H9 (cell line): ENCODE results near the gene SCUBE2. TPM values are rescaled to one million over a fixed set of nuclear protein-coding genes. Genes with fewer than 3 reads are reported as not detected.

Experiments used
- DNase-seq: peaks from one replicate; pipeline ENCODE4 v3.0.0-alpha.2; 2017
- H2AFZ ChIP-seq: one replicate; pipeline ENCODE4 v1.6.1; 2013; ENCODE audit warnings: mild to moderate bottlenecking, low read length, control low read depth, moderate library complexity
- H2AK5ac ChIP-seq: 2 replicates; pipeline ENCODE4 v1.6.1; 2013; ENCODE audit warnings: low read length, control low read depth, mixed read lengths; ENCODE audit not compliant: insufficient read length
- H2BK120ac ChIP-seq: one replicate; pipeline ENCODE4 v1.6.1; 2013; ENCODE audit warnings: low read depth, mild to moderate bottlenecking, low read length, control low read depth, inconsistent platforms; ENCODE audit not compliant: poor library complexity, severe bottlenecking
- H2BK12ac ChIP-seq: 2 replicates; pipeline ENCODE4 v1.6.1; 2013; ENCODE audit warnings: low read length, control low read depth, mixed read lengths, low read depth; ENCODE audit not compliant: insufficient read length
- H2BK15ac ChIP-seq: 2 replicates; pipeline ENCODE4 v1.6.1; 2013; ENCODE audit warnings: low read depth, low read length, control low read depth
- H2BK20ac ChIP-seq: one replicate; pipeline ENCODE4 v1.6.1; 2013; ENCODE audit warnings: low read depth, mild to moderate bottlenecking, low read length, control low read depth, inconsistent platforms; ENCODE audit not compliant: poor library complexity, severe bottlenecking
- H2BK5ac ChIP-seq: 2 replicates; pipeline ENCODE4 v1.6.1; 2013; ENCODE audit warnings: low read length, control low read depth, mixed read lengths; ENCODE audit not compliant: insufficient read length
- H3K14ac ChIP-seq: 2 replicates; pipeline ENCODE4 v1.6.1; 2013; ENCODE audit warnings: low read length, control low read depth; ENCODE audit not compliant: insufficient read depth
- H3K18ac ChIP-seq: 2 replicates; pipeline ENCODE4 v1.6.1; 2013; ENCODE audit warnings: low read depth, mild to moderate bottlenecking, mixed read lengths, low read length, control low read depth; ENCODE audit not compliant: insufficient read length
- H3K23ac ChIP-seq: 2 replicates; pipeline ENCODE4 v1.6.1; 2013; ENCODE audit warnings: low read length, control low read depth, mixed read lengths, low read depth; ENCODE audit not compliant: insufficient read length
- H3K23me2 ChIP-seq: 2 replicates; pipeline ENCODE4 v1.6.1; 2013; ENCODE audit warnings: low read depth, mild to moderate bottlenecking, mixed read lengths, low read length, control low read depth; ENCODE audit not compliant: insufficient read length, poor library complexity, severe bottlenecking
- H3K27ac ChIP-seq: 2 replicates; pipeline ENCODE4 v1.5.1; 2013; ENCODE audit warnings: low read length, control low read depth, mixed read lengths, low read depth; ENCODE audit not compliant: insufficient read length
- H3K27me3 ChIP-seq: 2 replicates; pipeline ENCODE4 v1.6.1; 2013; ENCODE audit warnings: low read length, control low read depth, inconsistent platforms; ENCODE audit not compliant: insufficient read depth
- H3K4ac ChIP-seq: 2 replicates; pipeline ENCODE4 v1.6.1; 2013; ENCODE audit warnings: low read depth, mild to moderate bottlenecking, control low read depth, inconsistent platforms, low read length, moderate library complexity
- H3K4me1 ChIP-seq: 2 replicates; pipeline ENCODE4 v1.6.1; 2013; ENCODE audit warnings: low read length, control low read depth, inconsistent platforms; ENCODE audit not compliant: insufficient read depth
- H3K4me2 ChIP-seq: 2 replicates; pipeline ENCODE4 v1.6.1; 2013; ENCODE audit warnings: low read length, control low read depth, mixed read lengths; ENCODE audit not compliant: insufficient read length, insufficient read depth
- H3K56ac ChIP-seq: 2 replicates; pipeline ENCODE4 v1.6.1; 2013; ENCODE audit warnings: low read depth, mild to moderate bottlenecking, mixed read lengths, low read length, control low read depth; ENCODE audit not compliant: insufficient read length
- H3K79me1 ChIP-seq: 2 replicates; pipeline ENCODE4 v1.6.1; 2013; ENCODE audit warnings: low read depth, mild to moderate bottlenecking, moderate library complexity, low read length, control low read depth, inconsistent platforms; ENCODE audit not compliant: insufficient read depth, poor library complexity, severe bottlenecking
- H3K79me2 ChIP-seq: 2 replicates; pipeline ENCODE4 v1.6.1; 2013; ENCODE audit warnings: low read length, control low read depth, inconsistent platforms; ENCODE audit not compliant: insufficient read depth
- H3K9ac ChIP-seq: 2 replicates; pipeline ENCODE4 v1.6.1; 2013; ENCODE audit warnings: low read length, control low read depth, mixed read lengths; ENCODE audit not compliant: insufficient read length; ENCODE audit errors: extremely low read depth
- H3K9me3 ChIP-seq: one replicate; pipeline ENCODE4 v1.6.1; 2013; ENCODE audit warnings: low read depth, low read length, inconsistent platforms; ENCODE audit not compliant: control insufficient read depth
- H3T11ph ChIP-seq: one replicate; pipeline ENCODE4 v1.6.1; 2013; ENCODE audit warnings: mild to moderate bottlenecking, low read length, control low read depth, inconsistent platforms
- H4K20me1 ChIP-seq: one replicate; pipeline ENCODE4 v1.6.1; 2013; ENCODE audit not compliant: control insufficient read depth, insufficient read length, insufficient read depth
- H4K5ac ChIP-seq: 2 replicates; pipeline ENCODE4 v1.6.1; 2013; ENCODE audit warnings: low read depth, mild to moderate bottlenecking, mixed read lengths, low read length, control low read depth; ENCODE audit not compliant: insufficient read length
- H4K8ac ChIP-seq: replicated peaks from 2 replicates; pipeline ENCODE4 v1.6.1; 2013; ENCODE audit warnings: low read length, control low read depth, mixed read lengths, low read depth; ENCODE audit not compliant: insufficient read length
- H4K91ac ChIP-seq: 2 replicates; pipeline ENCODE4 v1.6.1; 2013; ENCODE audit warnings: low read depth, mild to moderate bottlenecking, moderate library complexity, mixed read lengths, low read length, control low read depth; ENCODE audit not compliant: insufficient read length
- H3K27ac Mint-ChIP-seq, 3 experiments: 2 replicates in 2 of 3; 3 replicates in 1 of 3; pipeline ENCODE4 v1.8.0; 2020 to 2021; ENCODE audit warnings: mixed read lengths in 3 of 3, mild to moderate bottlenecking in 1 of 3, moderate library complexity in 1 of 3
- H3K27me3 Mint-ChIP-seq: 2 replicates; pipeline ENCODE4 v1.8.0; 2021; ENCODE audit warnings: low read depth, mild to moderate bottlenecking, moderate library complexity, mixed read lengths
- H3K36me3 Mint-ChIP-seq, 3 experiments: 2 replicates in 2 of 3; 3 replicates in 1 of 3; pipeline ENCODE4 v1.8.0; 2020 to 2021; ENCODE audit warnings: low read depth in 3 of 3, mixed read lengths in 3 of 3; ENCODE audit not compliant: insufficient read depth in 1 of 3
- H3K4me1 Mint-ChIP-seq, 2 experiments: 2 replicates each; pipeline ENCODE4 v1.8.0; 2020; ENCODE audit warnings: mixed read lengths in 2 of 2
- H3K4me3 Mint-ChIP-seq, 2 experiments: 2 replicates in 1 of 2; 3 replicates in 1 of 2; pipeline ENCODE4 v1.8.0; 2020 to 2021; ENCODE audit warnings: mild to moderate bottlenecking in 2 of 2, mixed read lengths in 2 of 2, moderate library complexity in 1 of 2
- H3K9me3 Mint-ChIP-seq, 2 experiments: 2 replicates in 1 of 2; 3 replicates in 1 of 2; pipeline ENCODE4 v1.8.0; 2020; ENCODE audit warnings: mild to moderate bottlenecking in 2 of 2, mixed read lengths in 2 of 2, moderate library complexity in 1 of 2
- WGBS: extraction: QIAGEN DNeasy Blood & Tissue Kit; methylation state at CpG from one replicate; pipeline ENCODE4 v1.1.7; 2013; ENCODE audit warnings: missing lambda C conversion rate, low lambda C conversion rate, mixed read lengths; ENCODE audit not compliant: insufficient read length; ENCODE audit errors: extremely low coverage; 5-methylcytosine and 5-hydroxymethylcytosine counted together
- total RNA-seq: library from RNA; stranded (reverse); gene quantifications from 2 replicates; pipeline ENCODE4 v1.2.1, GENCODE V29; 2021
- TF ChIP-seq, protein P1 (sequence below): fragments of 200-600 bp; sonication (generic); conservative IDR thresholded peaks from 3 replicates; pipeline ENCODE4 v1.8.0; 2021; ENCODE audit warnings: antibody characterized with exemption, mild to moderate bottlenecking

Gene SCUBE2
- total RNA-seq, 1 experiment from 2014 or later, result 1.6 TPM

DNA sequence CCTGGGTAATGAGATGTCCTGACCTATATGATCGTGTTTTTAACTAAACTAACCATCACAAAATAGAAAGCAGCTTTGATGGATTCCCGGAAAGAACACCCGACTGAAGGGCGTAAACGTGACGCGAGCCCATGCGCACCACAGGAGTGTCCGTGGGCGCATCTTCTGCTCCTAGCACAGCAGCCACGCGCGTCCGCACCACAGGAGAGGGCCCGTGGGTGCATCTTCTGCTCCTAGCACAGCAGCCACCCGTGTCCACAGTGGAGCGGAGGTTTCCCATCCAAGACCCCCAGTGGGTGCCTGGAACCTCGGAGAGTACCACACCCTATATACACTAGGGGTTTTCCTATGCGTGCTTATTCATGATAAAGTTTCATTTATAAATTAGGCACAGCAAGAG, 51.5 kb downstream of the SCUBE2 start:
- WGBS, result no CpG with 5 or more reads among the region's 19 CpGs
- Histone ChIP-seq H3K79me2 (no peaks in the 10 kb centered on the region), H3K27ac (no peak overlapping the region)

More for the DNA sequence above, 51.5 kb downstream of the SCUBE2 start:
- no peak overlapping the region for H3K4me3 Mint-ChIP-seq
- Histone ChIP-seq H3K14ac (no peak overlapping the region), H2AFZ (no peak overlapping the region), H3K27me3 (no peaks in the 10 kb centered on the region), H3K9me3 (no peaks in the 10 kb centered on the region), H2BK120ac (no peak overlapping the region), H2BK15ac (no peak overlapping the region), H3K4me1 (no peaks in the 10 kb centered on the region; the same call in 1 of the 2 replicates), H3K18ac (no peak overlapping the region), H4K20me1 (no peaks in the 10 kb centered on the region), H4K8ac (no peak overlapping the region), H3K9ac (no peak overlapping the region), H3K4ac (no peak overlapping the region), H3K4me2 (no peak overlapping the region), H2AK5ac (no peak overlapping the region), H3K23me2 (no peaks in the 10 kb centered on the region), H4K5ac (no peak overlapping the region), H3T11ph (no peak overlapping the region), H3K23ac (no peak overlapping the region), H2BK20ac (no peak overlapping the region), H4K91ac (no peak overlapping the region), H3K56ac (no peak overlapping the region), H2BK12ac (no peak overlapping the region), H2BK5ac (no peak overlapping the region), H3K79me1 (no peaks in the 10 kb centered on the region)
- TF ChIP-seq, protein P1, sequence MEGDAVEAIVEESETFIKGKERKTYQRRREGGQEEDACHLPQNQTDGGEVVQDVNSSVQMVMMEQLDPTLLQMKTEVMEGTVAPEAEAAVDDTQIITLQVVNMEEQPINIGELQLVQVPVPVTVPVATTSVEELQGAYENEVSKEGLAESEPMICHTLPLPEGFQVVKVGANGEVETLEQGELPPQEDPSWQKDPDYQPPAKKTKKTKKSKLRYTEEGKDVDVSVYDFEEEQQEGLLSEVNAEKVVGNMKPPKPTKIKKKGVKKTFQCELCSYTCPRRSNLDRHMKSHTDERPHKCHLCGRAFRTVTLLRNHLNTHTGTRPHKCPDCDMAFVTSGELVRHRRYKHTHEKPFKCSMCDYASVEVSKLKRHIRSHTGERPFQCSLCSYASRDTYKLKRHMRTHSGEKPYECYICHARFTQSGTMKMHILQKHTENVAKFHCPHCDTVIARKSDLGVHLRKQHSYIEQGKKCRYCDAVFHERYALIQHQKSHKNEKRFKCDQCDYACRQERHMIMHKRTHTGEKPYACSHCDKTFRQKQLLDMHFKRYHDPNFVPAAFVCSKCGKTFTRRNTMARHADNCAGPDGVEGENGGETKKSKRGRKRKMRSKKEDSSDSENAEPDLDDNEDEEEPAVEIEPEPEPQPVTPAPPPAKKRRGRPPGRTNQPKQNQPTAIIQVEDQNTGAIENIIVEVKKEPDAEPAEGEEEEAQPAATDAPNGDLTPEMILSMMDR, result no peak
- no peak for DNase-seq
- peaks cover 7% of the 10 kb centered on the region for H3K27me3 Mint-ChIP-seq
- no peaks in the 10 kb centered on the region for H3K36me3 Mint-ChIP-seq
- H3K27ac Mint-ChIP-seq, result no peak overlapping the region
- peaks cover 31 to 36% of the 10 kb centered on the region in 2 experiments for H3K4me1 Mint-ChIP-seq
- H3K9me3 Mint-ChIP-seq, result no peaks in the 10 kb centered on the region
